GM19438 (cell line): ENCODE data around the gene SEPTIN2.
"Not testable (repeated sequence)": the region's sequence is repeated elsewhere in the genome, so short reads cannot be mapped to it uniquely, and the experiment has no call there.

ENCODE experiments used
- ATAC-seq: cut with Tn5 transposase; IDR thresholded peaks from one replicate; pipeline ENCODE4 v1.9.1; 2021; ENCODE audit warnings: low read depth; ENCODE audit not compliant: unreplicated experiment

SEPTIN2 gene

DNA sequence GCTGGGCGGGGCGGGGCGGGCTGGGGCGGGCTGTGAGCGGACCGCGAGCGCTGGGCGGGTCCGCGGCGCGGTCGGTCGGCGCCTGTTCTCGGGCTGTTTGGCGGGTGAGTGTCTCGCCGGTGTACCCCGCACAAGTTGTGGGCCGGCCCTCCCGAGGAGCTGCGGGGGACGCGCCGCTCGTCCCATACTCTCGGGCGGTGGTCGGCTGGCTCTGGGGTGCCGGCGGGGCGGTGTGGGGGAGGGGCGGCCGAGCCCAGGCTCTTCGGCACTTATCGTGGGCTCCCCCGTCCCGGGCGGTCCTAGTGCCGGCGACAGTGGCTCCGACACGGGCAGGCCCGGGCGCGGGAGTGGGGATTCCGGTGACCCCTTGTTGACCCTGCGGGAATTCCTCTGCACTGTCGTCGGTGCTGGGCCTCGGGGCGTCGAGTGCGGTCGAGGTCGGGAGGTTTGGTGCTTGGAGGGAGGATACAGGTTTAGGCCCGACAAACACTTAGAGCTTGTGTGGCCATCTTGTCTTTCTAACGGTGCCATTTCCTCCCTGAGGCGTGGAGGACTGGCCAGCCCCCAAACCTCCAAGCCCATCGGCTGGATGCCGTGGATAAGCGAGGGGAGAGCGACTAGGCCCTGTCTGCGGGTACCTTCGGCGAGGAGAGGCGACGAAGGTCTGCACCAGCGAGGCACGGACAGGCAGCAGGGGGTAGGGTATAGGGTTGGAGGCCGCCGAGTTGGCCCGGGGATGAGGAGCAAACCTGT, at the start of gene SEPTIN2:
Gene SEPTIN2 (plus strand): TSS at position 47 of the 753 bp plus-strand sequence. CDS start 8,308 bp downstream, outside the sequence.
- peak; percentile 34 for ATAC-seq

DNA sequence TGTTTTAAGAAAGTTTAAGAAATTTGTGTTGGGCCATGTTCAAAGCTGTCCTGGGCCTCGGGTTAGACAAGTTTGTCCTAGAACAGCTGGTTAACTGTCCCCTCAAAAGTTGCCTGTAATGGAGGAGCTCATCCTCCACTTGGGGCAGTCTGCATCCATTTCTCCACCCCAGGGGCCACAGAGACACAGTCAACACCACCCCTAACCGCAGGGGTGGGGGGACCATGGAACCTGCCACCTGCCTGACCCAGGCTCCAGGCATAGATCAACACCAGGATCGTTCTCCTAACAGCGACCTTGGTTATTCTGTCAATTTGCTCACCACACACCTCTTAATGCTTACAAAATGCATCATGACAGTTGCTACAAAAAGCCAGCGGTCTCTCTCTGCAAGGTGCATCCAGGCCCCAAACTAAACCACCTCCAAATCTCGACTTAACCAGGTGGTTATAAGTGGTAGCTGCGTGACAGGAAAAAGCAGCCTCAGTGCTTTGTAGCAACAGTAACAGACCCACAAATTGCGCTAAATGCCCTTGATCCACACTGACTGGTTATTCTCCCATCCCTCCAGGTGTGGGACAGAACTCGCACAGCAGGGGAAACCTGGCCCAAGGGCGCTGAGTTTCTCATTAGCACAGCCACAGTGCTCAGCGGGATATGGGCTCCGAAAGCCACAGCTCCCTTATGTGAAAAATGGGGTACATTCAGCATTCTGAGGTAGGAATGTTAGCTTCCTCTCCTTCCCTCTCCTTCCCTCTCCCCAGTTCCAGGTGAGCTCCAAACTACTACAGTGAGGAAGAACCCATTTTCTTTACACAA, 48.3 kb upstream of the SEPTIN2 start:
- no peak for ATAC-seq

DNA sequence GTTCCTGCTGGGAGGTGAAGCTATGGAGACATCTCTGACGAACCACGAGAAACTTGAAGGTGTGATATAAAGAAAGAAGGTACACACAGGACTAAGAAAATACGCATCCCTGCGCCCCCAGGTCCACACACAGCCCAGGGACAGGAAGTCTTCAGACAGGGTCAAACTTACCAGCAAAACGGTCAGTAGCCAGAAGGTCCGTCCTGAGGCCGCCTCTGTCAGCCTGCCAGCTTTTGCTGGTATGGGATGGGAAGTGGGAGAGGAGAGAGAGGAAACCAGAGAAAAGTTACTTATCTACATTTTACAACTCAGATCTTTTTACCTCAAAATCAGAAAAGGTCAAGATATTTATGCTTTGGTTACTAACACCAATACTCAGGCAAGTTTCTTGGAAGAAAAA, 47.4 kb upstream of the SEPTIN2 start:
- ATAC-seq = no peak

DNA sequence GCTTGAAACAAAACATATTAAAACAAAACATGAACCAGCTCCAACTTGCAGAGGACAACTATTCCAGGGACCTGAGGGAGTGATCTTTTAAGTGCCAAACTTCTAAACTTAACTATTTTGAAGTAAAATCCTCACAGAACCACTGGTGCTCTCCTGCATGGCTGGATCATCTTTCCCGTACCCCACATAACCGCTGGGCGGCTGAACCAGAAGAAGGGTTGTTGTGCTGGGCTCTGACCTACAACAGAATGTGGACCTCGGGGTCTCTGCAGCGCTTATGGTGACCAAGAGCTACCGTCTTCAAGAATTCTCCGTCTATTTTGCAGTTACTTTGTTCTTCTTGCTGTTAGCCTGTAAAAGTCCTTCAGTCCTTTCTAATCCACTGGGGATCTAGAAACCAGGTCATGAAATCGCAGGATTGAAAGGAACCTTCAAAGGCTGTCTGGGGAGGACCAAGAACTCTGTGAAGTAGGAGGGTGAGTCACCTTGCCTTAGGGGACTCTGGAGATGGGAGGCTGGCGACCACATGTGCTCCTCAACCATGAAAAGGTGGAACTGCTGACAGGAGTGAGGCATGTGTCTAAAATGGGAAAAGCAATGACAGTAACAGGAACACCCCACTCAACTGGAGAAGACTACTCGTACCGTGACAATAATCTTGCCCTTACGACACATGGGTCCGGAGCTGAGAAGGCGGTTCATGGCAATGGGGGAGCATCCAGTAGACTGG, 46.8 kb upstream of the SEPTIN2 start:
- ATAC-seq = no peak

DNA sequence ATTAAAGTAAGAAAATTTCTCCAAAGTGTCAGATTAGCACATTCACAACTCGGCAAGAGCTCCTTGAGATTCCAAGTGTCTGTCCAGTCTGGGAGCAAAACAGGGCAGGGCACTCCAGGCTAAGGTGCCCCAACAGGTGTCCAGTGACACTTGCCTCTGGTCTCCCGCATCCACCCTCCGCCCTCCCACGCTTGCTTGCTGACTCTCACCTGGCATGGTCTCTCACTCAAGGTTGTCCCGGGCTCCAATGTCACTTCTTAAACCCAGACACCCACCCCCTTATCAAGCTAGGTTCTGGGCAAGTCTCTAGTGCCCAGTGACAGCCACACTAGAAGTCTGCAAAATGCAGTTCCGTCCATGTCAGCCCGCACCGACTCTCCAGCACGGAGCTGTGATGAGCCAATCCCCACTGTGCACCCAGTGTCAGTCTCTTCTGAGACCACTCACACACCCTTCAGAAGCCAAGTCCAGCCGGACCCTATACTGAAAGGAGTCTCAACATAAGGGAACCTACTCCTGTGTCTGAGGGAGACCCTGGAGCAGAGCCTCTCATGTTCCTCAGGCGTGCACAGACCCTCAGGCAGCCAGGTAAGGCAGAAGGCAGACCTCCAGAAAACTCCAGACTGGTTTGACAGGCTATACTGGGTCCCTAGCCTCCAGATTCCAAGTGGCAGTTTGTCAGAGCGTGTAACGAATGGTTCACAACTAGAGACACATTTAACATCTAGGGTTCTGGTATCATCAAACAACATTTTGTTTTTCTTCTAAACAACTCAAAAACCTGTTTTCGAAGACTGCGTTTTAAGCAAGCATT, 45.8 kb upstream of the SEPTIN2 start:
- no peak for ATAC-seq

DNA sequence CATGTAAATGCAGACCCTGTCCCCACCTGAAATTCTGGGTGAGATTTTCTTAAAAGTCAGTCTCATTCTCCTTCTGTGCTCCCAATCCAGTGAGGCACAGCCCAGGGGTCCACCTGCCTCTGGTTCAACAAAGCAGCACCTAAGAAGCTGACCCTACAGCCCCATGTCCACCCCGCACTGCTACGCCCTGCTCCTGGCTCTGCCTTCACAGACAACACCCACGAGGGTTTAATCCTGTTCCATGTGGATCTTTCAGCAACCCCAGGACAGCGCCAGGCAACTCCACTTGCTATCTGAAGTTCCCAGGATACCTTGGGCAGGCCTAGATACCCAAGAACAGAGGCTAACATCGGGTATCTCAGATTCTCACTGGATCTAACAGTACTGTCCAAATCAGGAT, 45.2 kb upstream of the SEPTIN2 start:
- ATAC-seq = no peak

DNA sequence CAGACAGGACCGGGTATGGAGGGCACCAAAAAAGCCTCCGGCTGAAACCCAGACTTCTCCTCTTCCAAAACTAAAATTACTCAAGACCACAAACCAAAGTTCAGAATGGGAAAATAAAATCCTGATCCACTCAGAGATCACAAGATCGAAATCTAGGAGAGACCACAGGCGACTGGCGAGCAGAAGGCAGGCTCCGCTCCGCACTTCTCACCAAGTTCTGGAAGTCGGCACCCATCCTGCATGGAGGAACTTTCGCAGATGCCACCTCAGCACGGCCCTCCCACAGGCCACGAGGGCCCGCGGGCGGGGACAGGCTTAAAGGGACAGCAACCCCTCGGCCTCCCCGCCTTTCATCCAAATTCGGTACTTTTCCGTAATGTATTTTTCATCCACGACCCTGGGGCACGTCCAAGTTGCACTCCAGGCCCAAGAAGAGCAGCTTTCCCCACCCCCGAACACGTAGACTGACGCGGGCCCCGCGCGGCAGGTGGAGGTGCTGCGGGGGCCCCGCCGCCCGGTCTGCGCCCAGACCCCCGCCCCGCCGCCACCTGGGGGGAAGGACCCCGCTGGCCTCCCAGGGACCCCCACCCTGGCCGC, 43.9 kb upstream of the SEPTIN2 start:
- ATAC-seq = peak; percentile 52

DNA sequence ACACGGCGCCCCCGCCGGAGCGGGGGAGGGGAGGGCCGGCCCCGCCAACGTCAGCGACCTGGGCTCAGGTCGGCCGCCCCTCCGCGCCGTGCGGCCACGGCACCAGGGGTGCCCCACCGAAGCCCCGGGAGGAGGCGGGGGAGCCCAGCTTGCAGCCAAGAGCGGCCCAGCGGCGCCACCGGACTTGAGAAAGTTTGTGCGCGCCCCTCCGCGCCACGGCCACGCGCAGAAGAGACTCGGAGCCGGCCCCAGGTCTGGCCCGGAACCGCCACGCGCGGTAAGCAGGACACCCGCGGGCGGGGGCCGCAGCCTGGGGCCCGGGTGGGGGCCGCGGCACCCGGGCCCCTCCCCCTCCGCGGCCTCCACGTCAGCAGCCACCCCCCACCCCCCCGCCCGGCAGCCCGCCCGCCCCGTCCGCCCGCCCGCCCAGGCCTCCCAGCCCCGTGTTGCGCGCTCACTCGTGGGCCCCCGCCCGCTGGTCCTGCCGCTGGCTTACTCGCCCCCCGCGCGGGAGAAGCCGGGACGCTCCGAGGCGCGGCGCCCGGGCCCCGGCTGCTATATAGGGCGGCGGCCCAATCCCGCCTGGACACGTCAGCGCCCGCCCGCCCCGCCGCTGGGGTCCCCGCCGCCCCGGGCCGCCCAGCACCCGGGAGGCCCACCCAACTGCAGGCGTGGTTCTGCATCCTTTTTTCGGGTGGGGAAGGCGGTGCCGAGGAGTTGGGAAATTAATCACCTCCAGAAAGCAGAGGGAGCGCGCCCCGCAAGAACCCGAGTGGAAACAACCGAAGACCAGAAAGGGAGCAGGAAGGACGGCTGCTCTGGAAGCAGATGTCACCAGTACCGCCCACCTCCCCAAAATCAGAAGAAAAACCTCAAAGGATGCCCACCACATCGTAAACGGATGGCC, 43.2 kb upstream of the SEPTIN2 start:
- ATAC-seq = peak; percentile 43

DNA sequence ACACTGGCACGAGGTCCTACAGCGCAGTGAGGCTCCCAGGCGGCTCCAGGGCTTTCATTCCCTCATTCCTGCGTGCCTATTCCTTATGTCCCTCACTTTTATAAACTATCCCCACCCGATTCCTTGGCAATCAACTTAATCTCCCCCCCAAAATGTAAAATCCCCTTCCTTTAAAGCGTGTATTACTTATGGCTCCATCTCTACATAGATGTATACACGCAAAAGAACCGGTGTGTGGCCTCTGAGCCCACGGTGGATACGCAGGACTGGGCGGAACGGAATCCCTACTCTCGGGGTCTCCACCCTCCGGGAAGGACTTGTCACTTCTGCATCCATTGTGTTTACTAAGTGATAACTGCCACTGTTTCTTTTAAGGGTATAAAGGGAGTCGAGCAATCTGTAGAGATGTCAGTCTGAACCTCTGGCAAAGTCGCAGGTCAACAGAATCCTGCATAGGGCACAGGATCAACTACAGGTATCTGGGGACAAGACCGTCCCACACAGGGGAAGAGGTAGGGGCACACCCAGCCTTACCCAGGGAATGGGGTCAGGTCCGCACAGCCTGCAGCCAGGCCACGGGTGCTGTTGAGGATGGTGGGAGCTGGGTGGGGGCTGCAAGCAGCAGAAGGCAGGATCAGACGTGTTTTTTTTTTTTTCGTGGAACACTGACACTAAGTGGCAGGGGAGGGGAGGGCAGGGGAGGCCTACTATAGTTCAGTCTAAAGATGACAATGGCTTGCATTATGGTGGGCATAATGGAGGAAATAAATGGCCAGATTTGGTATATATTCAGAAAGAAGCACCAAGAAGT, 42.3 kb upstream of the SEPTIN2 start:
- ATAC-seq = no peak

DNA sequence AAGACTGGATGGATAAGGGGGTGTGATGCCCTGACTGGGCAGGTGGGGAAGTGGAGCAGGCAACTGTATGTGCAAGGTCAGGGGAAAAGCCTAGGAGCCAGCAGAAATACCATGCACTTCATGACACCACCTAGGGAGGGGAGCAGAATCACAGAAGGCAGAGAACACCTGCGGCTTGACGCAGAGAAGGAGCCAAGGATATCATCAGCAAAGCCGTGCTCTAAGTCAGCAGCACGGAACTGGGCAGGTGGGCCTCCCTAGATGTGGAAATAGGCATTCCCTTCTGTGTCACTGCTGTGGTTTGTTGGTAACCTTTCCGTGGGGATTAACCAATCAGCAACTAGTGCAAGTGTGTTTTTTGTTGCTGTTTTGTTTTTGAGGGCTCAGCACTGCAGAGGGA, 41.6 kb upstream of the SEPTIN2 start:
- no peak for ATAC-seq

DNA sequence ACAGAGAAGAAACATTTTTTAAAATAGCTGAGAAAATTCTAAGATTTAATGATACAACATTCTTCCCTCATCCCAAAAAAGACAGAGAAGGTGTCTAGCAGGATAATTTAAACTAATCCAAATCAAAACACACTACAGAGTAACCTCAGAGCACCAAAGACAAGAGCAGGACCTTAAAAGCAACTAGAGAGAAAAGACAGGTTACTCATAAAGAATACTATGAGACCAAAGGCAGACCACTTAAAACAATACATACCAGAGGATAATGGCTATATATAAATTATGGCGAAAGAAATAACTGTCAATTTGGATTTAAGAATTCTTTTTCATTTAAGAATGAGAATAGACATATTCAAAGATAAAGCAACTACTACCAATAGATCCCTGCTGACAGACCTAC, 40.2 kb upstream of the SEPTIN2 start:
- ATAC-seq = no peak

DNA sequence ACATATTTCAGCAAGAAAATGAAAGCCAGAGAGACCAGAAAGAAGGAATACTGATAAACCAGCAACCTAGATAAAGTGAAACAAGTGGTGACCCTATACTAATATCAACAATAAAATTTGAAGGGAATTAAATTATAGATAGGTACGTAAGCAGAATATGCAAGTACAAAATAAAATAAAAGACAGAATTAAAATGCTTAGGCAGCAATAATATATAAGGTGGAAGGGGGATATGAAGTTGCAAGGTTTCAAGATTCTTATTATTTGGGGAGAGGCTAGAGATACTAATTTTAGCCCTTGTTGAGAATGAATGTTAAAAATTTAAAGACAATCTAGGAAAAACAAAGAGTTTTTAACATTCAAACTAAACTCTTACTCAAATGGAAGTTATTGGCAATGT, 39.8 kb upstream of the SEPTIN2 start:
- no peak for ATAC-seq

DNA sequence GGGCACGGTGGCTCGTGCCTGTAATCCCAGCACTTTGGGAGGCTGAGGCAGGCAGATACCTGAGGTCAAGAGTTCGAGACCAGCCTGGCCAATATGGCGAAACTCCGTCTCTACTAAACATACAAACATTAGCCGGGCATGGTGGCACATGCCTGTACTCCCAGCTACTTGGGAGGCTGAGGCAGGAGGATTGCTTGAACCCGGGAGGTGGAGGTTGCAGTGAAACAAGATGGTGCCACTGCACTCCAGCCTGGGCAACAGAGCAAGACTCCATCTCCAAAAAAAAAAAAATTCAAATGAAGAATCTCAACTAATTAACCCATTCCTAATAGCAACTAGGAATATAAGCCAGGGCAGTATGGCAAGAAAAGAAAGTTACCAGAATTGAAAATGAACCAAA, 37.4 kb upstream of the SEPTIN2 start:
- not testable (repeated sequence) for ATAC-seq

DNA sequence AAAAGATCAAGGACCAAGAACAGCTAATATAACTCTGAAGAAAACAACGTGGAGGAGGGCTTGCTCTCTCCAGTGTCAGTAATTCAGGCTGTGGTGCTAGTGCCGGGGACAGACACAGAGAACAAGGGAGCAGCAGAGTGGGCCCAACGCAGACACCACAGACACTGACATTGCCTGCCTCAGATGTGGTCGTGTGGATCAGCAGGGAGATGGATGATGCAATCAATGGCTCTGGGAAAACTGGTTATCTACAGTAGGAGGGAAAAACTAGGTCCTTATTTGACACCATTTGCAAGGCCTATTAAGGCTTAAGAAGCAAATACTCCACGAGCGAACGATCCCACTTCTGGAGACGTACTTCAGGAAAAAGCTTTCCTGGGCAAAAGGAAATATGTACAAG, 36.3 kb upstream of the SEPTIN2 start:
- ATAC-seq = no peak

DNA sequence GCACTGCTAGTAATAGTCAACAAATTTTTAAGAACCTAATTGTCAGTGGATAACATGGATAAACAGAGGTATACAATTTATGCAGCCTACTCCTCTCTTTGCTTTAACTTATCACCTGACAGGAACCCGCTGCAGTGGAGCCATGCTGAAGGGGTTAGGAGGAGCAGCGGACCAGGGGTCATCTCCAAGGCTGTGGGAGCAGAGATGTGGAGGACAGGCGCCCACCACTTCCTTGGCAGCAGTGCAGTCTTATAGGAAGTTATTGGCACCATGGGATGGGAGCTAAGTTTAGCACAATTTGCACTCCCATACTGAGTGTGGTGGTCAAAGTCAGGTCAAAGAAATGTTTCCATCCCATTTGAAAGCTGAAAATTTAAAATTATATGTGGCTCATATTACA, 35.9 kb upstream of the SEPTIN2 start:
- ATAC-seq = no peak

DNA sequence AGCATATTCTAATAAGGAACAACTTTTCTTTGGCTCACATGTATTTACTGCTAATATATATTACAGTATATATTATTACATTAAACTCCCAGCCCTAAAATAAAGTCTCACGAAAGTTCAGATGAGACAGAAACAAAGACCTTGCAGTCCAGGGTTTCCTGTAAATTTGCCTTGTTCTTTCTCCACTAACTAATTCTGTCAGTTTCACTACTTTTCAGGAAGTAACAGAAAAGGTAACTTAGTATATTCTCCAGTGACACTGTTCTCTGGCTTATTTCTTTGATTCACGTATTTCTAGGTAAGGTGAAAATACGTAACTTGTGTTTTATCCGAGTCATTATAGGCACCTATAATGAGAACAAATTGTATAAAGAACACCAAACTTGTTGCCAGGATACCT, 35.4 kb upstream of the SEPTIN2 start:
- ATAC-seq = no peak

DNA sequence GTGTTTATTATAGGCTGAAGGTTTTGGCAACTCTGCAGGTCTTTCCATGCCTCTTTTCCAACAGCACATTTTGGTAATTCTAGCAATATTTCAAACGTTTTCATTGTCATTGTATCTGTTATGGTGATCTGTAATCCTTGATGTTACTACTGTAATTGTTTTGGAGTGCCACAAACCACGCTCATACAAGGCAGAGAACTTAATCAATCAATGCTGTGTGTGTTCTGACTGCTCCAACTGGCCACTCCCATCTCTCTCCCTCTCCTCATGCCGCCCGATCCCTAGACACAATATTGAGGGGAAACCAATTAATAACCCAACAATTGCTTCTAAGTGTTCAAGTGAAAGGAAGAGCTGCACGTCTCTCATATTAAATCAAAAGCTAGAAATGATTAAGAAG, 33.2 kb upstream of the SEPTIN2 start:
- no peak for ATAC-seq

DNA sequence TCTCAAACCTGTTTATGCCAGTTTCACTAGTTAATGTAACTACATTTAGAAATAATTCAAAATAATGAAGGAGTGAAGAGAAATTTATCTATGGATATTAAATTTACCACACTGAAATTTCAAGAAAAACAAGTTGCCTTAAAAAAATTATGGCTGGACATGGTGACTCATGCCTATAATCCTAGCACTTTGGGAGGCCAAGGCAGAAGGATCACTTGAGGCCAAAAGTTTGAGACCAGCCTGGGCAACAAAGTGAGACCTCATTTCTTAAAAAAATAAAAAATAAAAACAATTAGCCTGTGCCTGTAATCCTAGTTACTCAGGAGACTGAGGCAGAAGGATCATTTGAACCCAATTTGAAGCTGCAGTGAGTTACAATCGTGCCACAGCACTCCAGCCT, 30.1 kb upstream of the SEPTIN2 start:
- no peak for ATAC-seq
